ENCODE measurements around the gene MTFP1. TPM values are rescaled to one million over a fixed set of nuclear protein-coding genes. Genes with fewer than 3 reads are reported as not detected.

MTFP1 gene
- 15.0 and 20.3 TPM in 2 replicates for total RNA-seq

GRCh38 chr22:30425616-30426387 lies at the start of gene MTFP1:
Gene MTFP1 (plus strand): TSS chr22:30425768. CDS start chr22:30425880, 112 bp downstream.

GRCh38 chr22:30386960-30387827 lies 38.4 kb upstream of the MTFP1 start, which contains the start of gene RNF215:
Gene RNF215 (minus strand): TSS chr22:30387411. CDS start chr22:30387313, 98 bp downstream.

GRCh38 chr22:30396871-30397655 lies 28.5 kb upstream of the MTFP1 start, which contains the start of gene SEC14L2:
Gene SEC14L2 (plus strand): TSS chr22:30397018. CDS start chr22:30397117, 99 bp downstream.

GRCh38 chr22:30471616-30472318 lies 46.2 kb downstream of the MTFP1 start, which contains the start of gene SEC14L3:
Gene SEC14L3 (minus strand): TSS chr22:30472017. CDS start chr22:30471958, 59 bp downstream.

Other genes with a start within 250 kb of the MTFP1 start
- gene LIF, start 179.0 kb upstream of the MTFP1 start, total RNA-seq = 2.0 and 9.7 TPM in 2 replicates
- gene OSM, start 158.9 kb upstream of the MTFP1 start, total RNA-seq = not detected in 2 replicates
- 19.1 and 20.8 TPM in 2 replicates for gene CASTOR1, start 136.3 kb upstream of the MTFP1 start, total RNA-seq
- 15.1 and 23.5 TPM in 2 replicates for gene TBC1D10A, start 98.8 kb upstream of the MTFP1 start, total RNA-seq
- gene SF3A1, start 68.9 kb upstream of the MTFP1 start, total RNA-seq = 16.1 and 25.1 TPM in 2 replicates
- gene CCDC157, start 68.8 kb upstream of the MTFP1 start, total RNA-seq = 2.0 and 2.9 TPM in 2 replicates
- 14.8 and 31.3 TPM in 2 replicates for gene RNF215, start 38.4 kb upstream of the MTFP1 start, total RNA-seq
- 24.6 and 38.6 TPM in 2 replicates for gene SEC14L2, start 28.8 kb upstream of the MTFP1 start, total RNA-seq
- gene SEC14L3, start 46.2 kb downstream of the MTFP1 start, total RNA-seq = not detected in 2 replicates
- 0.49 TPM in 1 of 2 replicates, not detected in the other for gene SEC14L4, start 79.9 kb downstream of the MTFP1 start, total RNA-seq
- not detected in 2 replicates for gene SEC14L6, start 121.0 kb downstream of the MTFP1 start, total RNA-seq
- not detected in 2 replicates for gene GAL3ST1, start 148.9 kb downstream of the MTFP1 start, total RNA-seq
- gene PES1, start 166.1 kb downstream of the MTFP1 start, total RNA-seq = 84.7 and 90.6 TPM in 2 replicates
- 17.5 and 34.8 TPM in 2 replicates for gene TCN2, start 181.4 kb downstream of the MTFP1 start, total RNA-seq
- 9.0 and 9.1 TPM in 2 replicates for gene SLC35E4, start 210.0 kb downstream of the MTFP1 start, total RNA-seq
- gene DUSP18, start 242.1 kb downstream of the MTFP1 start, total RNA-seq = 2.3 and 2.9 TPM in 2 replicates